Body of pancreas (tissue), 4 donors: ENCODE measurements around the gene ZFYVE21. TPM values are rescaled to one million over a fixed set of nuclear protein-coding genes. Genes with fewer than 3 reads are reported as not detected.

Experiments used
- ATAC-seq: fragments of 150-250 bp; one replicate; pipeline ENCODE4 v1.9.1; 2016
- DNase-seq, 4 donors: peaks; one replicate each; pipeline ENCODE4 v3.0.0-alpha.2; 2019
- H3K27ac ChIP-seq, 4 donors: fragments of 200-600 bp; sonication (generic); 1 replicate in 3 of 4; 2 replicates in 1 of 4; pipeline versions ENCODE4 v1.5.1 to v1.6.1; 2016 to 2019; ENCODE audit warnings: mild to moderate bottlenecking in 1 of 4, mixed read lengths in 1 of 4, moderate library complexity in 1 of 4
- H3K27me3 ChIP-seq, 2 donors: fragments of 200-600 bp; sonication (generic); one replicate each; pipeline ENCODE4 v1.6.0; 2016; ENCODE audit warnings: mild to moderate bottlenecking in 1 of 2
- H3K36me3 ChIP-seq, 2 donors: fragments of 200-600 bp; sonication (generic); replicated peaks in 1 of 2; 2 replicates each; pipeline ENCODE4 v1.5.1; 2016; ENCODE audit warnings: low read depth in 2 of 2; ENCODE audit not compliant: insufficient read depth in 1 of 2
- H3K4me1 ChIP-seq: fragments of 200-600 bp; sonication (generic); one replicate; pipeline ENCODE4 v1.6.0; 2016
- H3K4me3 ChIP-seq, 2 donors: fragments of 200-600 bp; sonication (generic); 1 replicate in 1 of 2; 2 replicates in 1 of 2; pipeline ENCODE4 v1.5.1; 2016 to 2019
- H3K9me3 ChIP-seq, 3 donors: fragments of 200-600 bp; sonication (generic); 1 replicate in 2 of 3; 2 replicates in 1 of 3; pipeline ENCODE4 v1.5.1; 2016
- CTCF ChIP-seq, 7 experiments: fragments of 450-650 bp in 4 of 7; fragments of 200-600 bp in 3 of 7; sonication (generic) in 3 of 7; IDR thresholded peaks; one replicate each; pipeline ENCODE4 v1.5.1; 2016 to 2019; ENCODE audit warnings: antibody characterized with exemption in 7 of 7
- POLR2A ChIP-seq, 3 donors: fragments of 450-650 bp; IDR thresholded peaks; one replicate each; pipeline ENCODE4 v1.6.1; 2016; ENCODE audit warnings: antibody characterized with exemption in 3 of 3, mild to moderate bottlenecking in 2 of 3
- WGBS, 2 donors: methylation state at CpG; one replicate each; pipeline ENCODE4 v1.1.5; 2017; 5-methylcytosine and 5-hydroxymethylcytosine counted together
- intact Hi-C: fragments of 100-400 bp; cut with DNase I; formaldehyde crosslinking; loops from one replicate; pipeline ENCODE4 v1.15.1; 2023
- total RNA-seq, 2 donors: library from RNA; depleted of rRNA; stranded (reverse); fragments of >200 nt; gene quantifications; one replicate each; pipeline ENCODE4 v1.1.0, GENCODE V29; 2016

The ZFYVE21 gene
- total RNA-seq, 2 donors from 2014 or later, result 32.9 to 82.4 TPM

- no peak for DNase-seq
- TF ChIP-seq CTCF (IDR thresholded peaks at IDR 0.05), result no peak
- no peak for TF ChIP-seq POLR2A (IDR thresholded peaks at IDR 0.05)
- ATAC-seq, result no peak
- intact Hi-C loops, result no loop called here
- WGBS, 2 donors, result 89 to 92% methylated on average over 10 of the region's 10 CpGs
- Histone ChIP-seq H3K4me3 (no peak overlapping the region), H3K27ac (no peak overlapping the region), H3K36me3 (peaks cover 0 to 17% of the 10 kb centered on the region in 2 donors), H3K4me1 (no peaks in the 10 kb centered on the region), H3K9me3 (no peaks in the 10 kb centered on the region), H3K27me3 (no peaks in the 10 kb centered on the region)
Measured at GRCh38 chr14:103746701-103747100, 31.1 kb downstream of the ZFYVE21 start.

GRCh38 chr14:103748534-103748857, 32.9 kb downstream of the ZFYVE21 start:
- ATAC-seq (no peak), DNase-seq (no peak)
- no peak overlapping the region for H3K4me3 ChIP-seq
- WGBS, 2 donors, result 73 to 78% methylated on average over 5 of the region's 5 CpGs
- TF ChIP-seq POLR2A (IDR thresholded peaks at IDR 0.05), result no peak
- H3K27ac ChIP-seq, result no peak overlapping the region
- H3K36me3 ChIP-seq, result peaks cover 0 to 18% of the 10 kb centered on the region in 2 donors
- no peaks in the 10 kb centered on the region for H3K4me1 ChIP-seq
- intact Hi-C loops, result no loop called here
- no peaks in the 10 kb centered on the region for H3K9me3 ChIP-seq
- H3K27me3 ChIP-seq, result no peaks in the 10 kb centered on the region

GRCh38 chr14:103749452-103749851, 33.8 kb downstream of the ZFYVE21 start:
- DNase-seq (no peak), ATAC-seq (no peak)
- H3K4me3 ChIP-seq, result no peak overlapping the region
- H3K27ac ChIP-seq, result no peak overlapping the region
- no peaks in the 10 kb centered on the region for H3K9me3 ChIP-seq
- TF ChIP-seq POLR2A (IDR thresholded peaks at IDR 0.05) (no peak), CTCF (IDR thresholded peaks at IDR 0.05) (no peak)
- H3K4me1 ChIP-seq, result no peaks in the 10 kb centered on the region
- 90 to 95% methylated on average over 5 of the region's 5 CpGs for WGBS, 2 donors
- H3K36me3 ChIP-seq, result peaks cover 0 to 20% of the 10 kb centered on the region in 2 donors
- intact Hi-C loops, result no loop called here
- H3K27me3 ChIP-seq, result no peaks in the 10 kb centered on the region

- 74 to 83% methylated on average over 5 of the region's 5 CpGs for WGBS, 2 donors
- Histone ChIP-seq H3K4me3 (no peak overlapping the region), H3K9me3 (no peaks in the 10 kb centered on the region), H3K4me1 (no peaks in the 10 kb centered on the region), H3K27me3 (no peaks in the 10 kb centered on the region), H3K36me3 (peaks cover 0 to 20% of the 10 kb centered on the region in 2 donors), H3K27ac (no peak overlapping the region)
- intact Hi-C loops, result no loop called here
- no peak for ATAC-seq
- DNase-seq, result no peak
- TF ChIP-seq CTCF (IDR thresholded peaks at IDR 0.05), result peak in 1 of 7 experiments; percentile 4
- no peak for TF ChIP-seq POLR2A (IDR thresholded peaks at IDR 0.05)
Measured at GRCh38 chr14:103749860-103750259, 34.2 kb downstream of the ZFYVE21 start.

- H3K4me3 ChIP-seq, result no peak overlapping the region
- H3K27me3 ChIP-seq, result no peaks in the 10 kb centered on the region
- H3K27ac ChIP-seq, result no peak overlapping the region
- no peak for ATAC-seq
- WGBS, 2 donors, result 78 to 79% methylated on average over 9 of the region's 9 CpGs
- H3K4me1 ChIP-seq, result no peaks in the 10 kb centered on the region
- H3K36me3 ChIP-seq, result peaks cover 0 to 10% of the 10 kb centered on the region in 2 donors
- intact Hi-C loops, result no loop called here
- TF ChIP-seq POLR2A (IDR thresholded peaks at IDR 0.05), result no peak
- no peak for TF ChIP-seq CTCF (IDR thresholded peaks at IDR 0.05)
- DNase-seq, result no peak
- H3K9me3 ChIP-seq, result no peaks in the 10 kb centered on the region
Measured at GRCh38 chr14:103753774-103754173, 38.2 kb downstream of the ZFYVE21 start.
